HL-60/S4 treated with retinoic acid at 250 ng/mL for 4 days and 3 days (cell line): Measurements from ENCODE around the gene CTBP1.

Experiments used
- in situ Hi-C: fragments of 300-500 bp; cut with MboI; formaldehyde crosslinking; loops from 2 replicates; pipeline ENCODE4 v1.7.0; 2022; ENCODE audit warnings: low sequenced_read_pairs

The CTBP1 gene

GRCh38 chr4:1250921-1251772 is 2.2 kb upstream of the CTBP1 start:
- in situ Hi-C loops, result no loop called here

GRCh38 chr4:1250527-1250812 is 1.5 kb upstream of the CTBP1 start:
- in situ Hi-C loops, result no loop called here

- in situ Hi-C loops, result no loop called here
Observed at GRCh38 chr4:1249731-1250526, 999 bp upstream of the CTBP1 start.

GRCh38 chr4:1249148-1249730 is 309 bp upstream of the CTBP1 start:
- in situ Hi-C loops, result no loop called here

- in situ Hi-C loops, result no loop called here
Observed at GRCh38 chr4:1247864-1248244, 1.1 kb downstream of the CTBP1 start.

- in situ Hi-C loops, result no loop called here
Observed at GRCh38 chr4:1246901-1247863, 1.7 kb downstream of the CTBP1 start.

GRCh38 chr4:1246111-1246881 is 2.6 kb downstream of the CTBP1 start:
- in situ Hi-C loops, result no loop called here

GRCh38 chr4:1245481-1246051 is 3.4 kb downstream of the CTBP1 start:
- in situ Hi-C loops, result no loop called here

GRCh38 chr4:1244978-1245471 is 3.9 kb downstream of the CTBP1 start:
- in situ Hi-C loops, result no loop called here

- in situ Hi-C loops, result no loop called here
Observed at GRCh38 chr4:1244081-1244977, 4.6 kb downstream of the CTBP1 start.

GRCh38 chr4:1243451-1244080 is 5.4 kb downstream of the CTBP1 start:
- in situ Hi-C loops, result no loop called here

- in situ Hi-C loops, result no loop called here
Observed at GRCh38 chr4:1242506-1243450, 6.2 kb downstream of the CTBP1 start.

- in situ Hi-C loops, result no loop called here
Observed at GRCh38 chr4:1241936-1242505, 6.9 kb downstream of the CTBP1 start.

- in situ Hi-C loops, result no loop called here
Observed at GRCh38 chr4:1241466-1241935, 7.4 kb downstream of the CTBP1 start.

- in situ Hi-C loops, result no loop called here
Observed at GRCh38 chr4:1240721-1241465, 8.0 kb downstream of the CTBP1 start.

- in situ Hi-C loops, result no loop called here
Observed at GRCh38 chr4:1239950-1240307, 9.0 kb downstream of the CTBP1 start.
